Hematopoietic multipotent progenitor cell treated with erythropoietin and hydrocortisone succinate and interleukin-3 and kit ligand, for 15 days (in vitro differentiated cells): ENCODE measurements around the gene NHSL2.
"Not testable (repeated sequence)": the region's sequence is repeated elsewhere in the genome, so short reads cannot be mapped to it uniquely, and the experiment has no call there.

Experiments
- DNase-seq: peaks from one replicate; pipeline ENCODE4 v3.0.0-alpha.2; 2015; ENCODE audit warnings: low spot score

NHSL2 gene

GRCh38 chrX:72043636-72044035 lies 133.0 kb downstream of the NHSL2 start:
- no peak for DNase-seq

DNA sequence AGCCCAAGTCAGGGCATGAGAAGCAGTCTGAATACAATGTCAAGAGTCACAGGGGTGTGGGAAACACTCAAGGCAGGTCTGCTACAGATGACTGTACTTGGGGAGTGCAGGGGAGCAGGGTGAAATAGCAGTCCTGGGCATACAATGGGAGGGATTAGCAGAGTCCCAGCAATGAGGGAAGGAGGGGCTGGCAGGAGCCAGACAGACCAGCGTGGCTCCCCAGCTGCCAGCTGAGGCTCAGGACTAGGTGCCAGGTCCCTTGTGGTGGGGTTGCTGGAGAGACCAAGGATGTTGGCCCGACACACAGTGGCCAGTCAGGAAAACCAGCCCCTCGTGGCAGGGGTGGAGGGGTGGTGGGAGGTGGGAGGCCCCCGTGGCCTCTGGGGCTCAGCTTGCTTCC lies 134.5 kb downstream of the NHSL2 start:
- DNase-seq = no peak

- no peak for DNase-seq
These were observed 135.1 kb downstream of the NHSL2 start for GRCh38 chrX:72045552-72046277.

DNA sequence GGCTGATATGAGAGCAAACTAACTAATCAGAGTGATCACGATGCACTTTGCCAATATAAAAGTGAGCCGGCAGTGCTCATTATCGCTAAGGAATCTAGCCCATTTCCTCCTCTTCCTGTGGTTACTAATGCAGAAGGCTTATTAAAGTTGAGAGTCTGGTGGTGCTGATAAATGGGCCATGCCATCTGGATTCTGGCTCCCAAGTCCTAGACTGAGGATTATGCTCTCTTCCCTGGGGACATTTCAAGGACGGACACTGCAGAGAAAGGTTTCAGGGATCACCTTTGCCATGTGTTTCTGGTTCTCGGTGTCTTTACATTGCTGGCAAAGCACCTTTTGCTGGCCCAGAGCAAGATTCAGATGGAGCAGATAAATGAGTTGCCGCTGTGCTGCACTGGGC lies 135.8 kb downstream of the NHSL2 start:
- DNase-seq = no peak

DNA sequence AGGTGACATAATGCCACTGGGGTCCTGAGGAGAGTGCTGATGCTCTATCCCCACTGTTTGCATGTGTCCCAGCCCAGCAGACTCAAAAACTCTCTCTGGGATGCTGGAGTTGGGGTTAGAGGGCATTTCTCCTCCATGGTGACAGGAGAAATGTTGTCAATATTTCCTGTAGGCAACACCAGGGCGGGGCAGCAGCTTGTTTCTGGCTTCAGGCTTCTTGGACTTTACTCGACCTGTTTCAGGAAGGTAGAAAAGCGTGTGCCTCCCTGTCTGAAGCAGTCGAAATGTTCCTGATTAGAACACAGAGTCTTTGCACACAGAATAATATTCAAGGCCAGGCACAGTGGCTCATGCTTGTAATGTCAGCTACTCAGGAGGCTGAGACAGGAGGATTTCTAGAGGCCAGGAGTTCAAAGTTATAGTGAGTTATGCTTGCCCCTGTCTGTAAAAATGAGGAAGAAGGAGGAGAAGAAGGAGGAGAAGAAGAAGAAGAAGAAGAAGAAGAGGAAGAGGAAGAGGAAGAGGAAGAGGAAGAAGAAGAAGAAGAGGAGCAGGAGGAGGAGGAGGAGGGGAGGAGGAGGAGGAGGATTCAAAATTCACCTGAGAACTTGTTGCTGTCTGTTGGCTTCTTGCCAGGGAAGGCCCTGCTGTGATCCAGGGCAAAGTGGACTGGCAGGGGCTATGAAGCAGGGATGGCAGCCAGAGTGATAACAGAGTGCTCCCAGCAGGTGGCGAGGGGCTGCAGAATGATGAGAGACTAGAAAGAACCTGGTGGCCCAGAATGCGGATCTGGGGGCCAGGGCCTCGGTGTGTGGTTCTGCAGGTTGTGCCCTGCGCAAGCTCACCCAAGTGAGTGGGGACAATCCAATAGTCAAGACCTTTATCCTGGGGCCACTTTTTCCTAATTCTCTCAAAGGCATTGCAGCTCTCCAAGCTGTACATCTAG lies 138.1 kb downstream of the NHSL2 start:
- DNase-seq = no peak

- DNase-seq = no peak
These were observed 139.4 kb downstream of the NHSL2 start for GRCh38 chrX:72050011-72050410.

GRCh38 chrX:72051589-72051988 lies 140.9 kb downstream of the NHSL2 start:
- no peak for DNase-seq

- no peak for DNase-seq
These were observed 141.9 kb downstream of the NHSL2 start for GRCh38 chrX:72052415-72053090.

DNA sequence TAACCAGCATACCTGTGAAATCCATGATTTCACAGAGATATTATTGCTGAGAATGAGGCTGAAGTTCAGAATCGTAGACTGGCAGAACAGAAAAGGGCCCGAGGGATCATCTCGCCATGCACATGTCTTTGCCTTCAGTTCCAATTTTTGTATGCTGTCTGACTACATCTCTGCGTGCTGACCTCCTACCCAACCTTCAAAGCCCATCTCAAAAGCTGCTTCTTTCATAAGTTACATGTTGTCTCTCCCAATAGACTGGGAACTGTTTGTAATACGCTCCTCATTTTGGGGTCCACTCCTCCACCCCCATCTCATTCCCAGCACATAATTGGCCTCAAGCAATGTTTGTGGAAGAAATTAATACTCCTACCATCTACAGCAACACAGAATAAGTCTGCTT lies 142.9 kb downstream of the NHSL2 start:
- no peak for DNase-seq

- no peak for DNase-seq
These were observed 144.3 kb downstream of the NHSL2 start for GRCh38 chrX:72054779-72055489.

DNA sequence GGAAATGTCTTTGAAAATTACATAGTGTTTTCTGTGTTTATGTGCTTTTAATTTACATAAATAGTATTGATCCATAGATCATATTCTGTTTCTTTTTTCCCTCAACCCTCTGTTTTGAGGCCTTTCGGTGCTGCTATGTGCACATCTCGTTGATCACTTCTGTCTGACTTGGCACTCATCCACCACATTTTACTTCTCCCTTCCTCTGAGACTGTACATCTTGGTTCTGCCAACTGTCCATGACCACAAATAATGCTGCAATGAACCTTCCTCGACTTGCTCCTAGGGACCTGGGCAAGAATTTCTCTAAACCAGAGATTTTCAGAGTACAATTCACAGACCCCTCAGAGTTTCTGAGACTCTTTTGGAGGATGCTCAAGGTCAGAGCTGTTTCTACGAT lies 146.7 kb downstream of the NHSL2 start:
- DNase-seq = no peak

DNA sequence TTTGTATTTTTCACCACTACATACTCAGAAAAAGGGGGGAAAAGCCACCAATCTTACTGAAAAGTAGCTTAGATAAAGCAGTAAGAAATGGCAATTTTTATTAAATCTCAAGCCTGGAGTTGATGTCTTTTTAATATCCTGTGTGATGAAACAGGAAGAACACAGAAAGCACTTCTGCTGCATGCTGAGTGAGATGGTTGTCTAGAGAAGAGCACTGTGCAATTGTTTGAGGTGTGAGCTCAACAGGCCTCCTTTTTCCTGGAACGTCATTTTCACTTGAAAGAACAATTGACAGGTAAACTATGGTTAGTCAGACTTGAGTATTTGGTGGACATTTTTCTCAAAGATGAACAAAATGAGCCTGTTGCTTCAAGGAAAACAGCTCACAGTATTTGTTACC lies 147.2 kb downstream of the NHSL2 start:
- no peak for DNase-seq

DNA sequence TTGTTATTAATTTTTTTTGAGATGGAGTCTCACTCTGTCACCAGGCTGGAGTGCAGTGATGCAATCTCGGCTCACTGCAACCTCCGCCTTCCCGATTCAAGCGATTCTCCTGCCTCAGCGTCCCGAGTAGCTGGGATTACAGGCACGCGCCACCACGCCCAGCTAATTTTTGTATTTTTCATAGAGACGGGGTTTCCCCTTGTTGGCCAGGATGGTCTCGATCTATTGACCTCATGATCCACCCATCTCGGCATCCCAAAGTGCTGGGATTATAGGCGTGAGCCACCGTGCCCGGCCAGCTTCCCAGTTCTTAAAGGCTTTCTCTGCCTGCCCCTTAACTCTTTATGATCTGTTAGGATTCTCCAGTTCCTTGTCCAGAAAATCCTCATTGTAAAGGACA lies 147.7 kb downstream of the NHSL2 start:
- DNase-seq = not testable (repeated sequence)

DNA sequence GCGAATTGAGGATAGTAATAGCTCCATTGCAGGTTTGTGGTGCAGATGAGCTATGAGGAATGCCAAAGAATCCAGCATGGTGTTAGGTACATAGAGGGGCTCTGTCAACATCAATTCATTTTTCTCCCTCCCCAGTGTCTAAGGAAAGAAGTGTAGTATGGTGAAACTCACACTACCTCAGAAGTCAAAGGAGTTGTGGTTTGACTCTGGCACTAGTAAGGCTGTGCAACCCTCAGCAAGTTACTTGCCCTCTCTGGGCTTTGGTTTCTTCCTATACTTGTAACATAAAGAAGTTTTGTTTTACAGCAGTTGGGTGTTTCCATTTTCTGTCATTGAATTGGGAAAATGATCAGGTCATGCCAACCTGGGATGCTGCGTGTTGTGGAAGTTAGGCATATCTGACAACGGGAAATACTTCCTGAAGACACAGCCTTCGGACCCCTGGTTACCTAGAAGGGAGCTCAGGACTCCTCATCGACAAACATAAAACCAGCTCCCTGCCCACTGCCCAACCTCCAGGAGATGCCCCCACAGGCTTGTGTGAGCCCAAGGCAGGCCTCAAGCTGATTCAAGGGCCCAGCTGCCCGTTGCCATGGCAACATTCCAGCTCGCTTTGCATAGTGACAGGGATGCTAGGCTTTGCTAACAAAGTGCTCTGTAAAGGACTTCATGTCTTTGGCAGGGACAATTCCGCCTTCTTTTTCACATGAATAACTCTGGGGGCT lies 149.7 kb downstream of the NHSL2 start:
- DNase-seq = no peak

DNA sequence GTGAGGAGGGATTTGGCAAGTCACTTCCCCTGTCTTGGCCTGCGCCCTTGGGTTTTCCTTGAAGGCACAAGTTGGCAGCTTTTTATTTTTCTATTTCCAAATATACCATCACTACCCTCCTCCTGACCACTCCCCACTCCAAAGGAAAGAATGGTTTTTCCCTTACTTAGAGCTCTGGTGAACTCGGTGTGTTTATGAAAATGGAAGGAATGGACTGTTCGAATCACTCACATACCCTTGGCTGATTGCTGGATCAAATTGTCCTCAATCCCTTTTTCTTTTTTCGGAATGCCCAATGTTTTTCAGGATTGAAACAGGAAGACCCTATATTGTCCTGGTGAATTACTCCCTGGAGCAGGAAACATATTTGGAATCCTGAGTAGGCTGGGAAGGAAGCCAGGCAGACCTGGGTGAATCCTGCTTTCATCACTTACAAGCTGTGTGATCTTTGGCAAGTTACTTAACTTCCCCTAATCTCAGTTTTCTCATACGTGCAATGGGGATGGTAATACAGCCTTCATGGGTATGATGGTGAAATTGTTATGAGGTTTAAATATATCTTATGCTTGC lies 150.4 kb downstream of the NHSL2 start:
- DNase-seq = no peak

DNA sequence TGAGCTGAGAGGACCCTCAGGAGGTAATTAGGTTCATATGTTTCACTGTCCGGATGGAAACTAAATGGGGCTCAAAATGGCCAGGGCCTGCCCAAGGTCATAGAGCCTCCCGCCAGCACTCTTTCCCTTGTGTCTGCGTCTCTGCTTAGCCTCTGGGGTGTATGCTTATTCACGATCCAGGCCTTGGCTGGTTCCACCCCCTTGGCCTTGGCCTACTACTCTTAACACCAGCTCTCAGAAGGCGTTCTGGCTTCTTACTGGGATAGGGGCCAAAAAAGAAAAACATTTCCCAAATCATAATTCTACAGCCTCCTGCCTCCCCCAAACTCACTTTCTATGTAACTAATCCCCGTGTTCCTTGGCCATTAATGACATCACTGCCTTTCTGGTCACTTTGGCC lies 152.3 kb downstream of the NHSL2 start:
- no peak for DNase-seq

DNA sequence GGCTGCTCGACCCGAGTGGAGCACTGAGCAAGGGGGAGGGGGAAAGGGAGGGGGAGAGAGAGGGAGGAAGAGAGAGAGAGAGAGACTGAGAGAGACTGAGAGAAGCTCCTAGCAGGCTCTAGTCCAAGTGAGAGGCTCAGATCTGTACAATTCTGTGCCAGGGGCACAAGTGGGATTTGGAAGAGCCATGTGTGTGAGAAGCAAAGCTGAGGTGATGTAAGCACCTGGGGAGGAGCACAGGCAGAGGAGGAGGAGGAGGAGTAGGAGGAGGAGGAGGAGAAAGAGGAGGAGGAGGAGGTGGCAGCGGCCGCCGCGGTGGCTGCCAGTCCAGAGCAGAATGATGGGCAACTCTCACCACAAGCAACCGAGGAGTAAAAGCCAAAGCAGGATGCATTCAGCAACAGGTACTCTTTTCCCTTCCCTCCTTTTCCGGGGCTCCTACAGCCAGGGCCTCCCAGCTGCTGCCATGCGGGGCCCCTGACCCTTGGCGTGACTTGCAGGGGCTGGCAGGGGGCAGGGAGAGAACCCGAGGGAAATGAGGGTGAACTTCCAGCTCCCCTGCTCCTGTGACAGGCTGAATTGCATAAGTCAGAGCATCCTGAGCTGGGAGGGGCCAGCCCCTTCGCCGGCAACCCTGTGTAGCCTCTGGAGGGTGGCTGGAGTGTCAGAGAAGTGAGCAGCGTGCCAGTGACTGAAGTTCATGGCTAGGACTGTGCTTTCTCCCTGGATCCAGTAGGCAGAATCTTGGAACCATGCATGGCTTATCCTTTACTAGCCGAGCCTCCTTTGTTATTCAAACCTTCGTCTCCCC lies 158.9 kb downstream of the NHSL2 start:
- DNase-seq = no peak

DNA sequence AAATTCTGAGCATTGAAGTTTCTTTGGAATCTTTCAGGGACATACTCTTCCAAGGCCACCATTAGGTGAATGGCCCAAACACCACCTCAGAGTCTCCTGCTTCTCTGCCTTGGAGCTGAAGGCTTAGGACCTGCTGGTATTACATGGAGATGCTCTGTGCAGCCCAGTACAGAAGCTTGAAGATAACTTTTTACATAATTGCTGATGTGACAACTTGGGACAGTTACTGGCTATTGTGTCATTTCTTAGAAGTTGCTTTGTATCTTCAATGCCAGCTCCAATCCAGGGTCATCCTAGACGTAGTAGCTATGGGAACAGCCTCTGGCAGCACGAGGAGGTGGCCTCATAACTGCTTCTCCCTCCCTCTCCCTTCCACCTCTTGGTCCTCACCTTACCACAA lies 160.6 kb downstream of the NHSL2 start:
- no peak for DNase-seq

GRCh38 chrX:72073633-72074032 lies 163.0 kb downstream of the NHSL2 start:
- no peak for DNase-seq

DNA sequence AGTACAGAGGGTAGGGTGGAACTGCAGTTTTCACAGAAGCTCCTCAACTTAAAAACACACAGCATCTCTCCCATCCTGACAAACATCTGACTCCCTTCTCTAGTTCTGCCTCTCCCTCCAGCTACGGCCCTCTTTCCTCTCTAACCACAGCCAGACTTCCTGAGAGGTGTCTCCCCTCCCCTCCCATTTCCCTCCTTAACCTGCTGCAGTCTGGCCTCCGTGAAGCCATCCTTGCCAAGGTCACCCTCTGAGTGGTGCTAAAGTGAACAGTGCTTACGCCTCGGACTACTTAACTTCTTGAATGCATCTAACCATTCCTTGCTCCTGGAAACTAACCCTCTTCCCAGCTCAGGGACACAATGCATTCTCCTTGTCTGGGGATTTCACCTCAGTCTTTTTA lies 167.8 kb downstream of the NHSL2 start:
- no peak for DNase-seq
